Mammary epithelial cell (primary cell): ENCODE results near the gene ANTXR1.

Source experiments
- EZH2 ChIP-seq: IDR thresholded peaks from 2 replicates; pipeline ENCODE4 v1.6.1; 2012; ENCODE audit warnings: low read length, inconsistent platforms, borderline replicate concordance
- TF ChIP-seq, protein P1 (sequence below), 2 donors: IDR thresholded peaks in 1 of 2; conservative IDR thresholded peaks in 1 of 2; 2 replicates each; pipeline ENCODE4 v1.5.1; 2011 to 2012; ENCODE audit warnings: inconsistent platforms in 2 of 2, low read length in 2 of 2, mild to moderate bottlenecking in 2 of 2, control low read depth in 1 of 2, low read depth in 1 of 2; ENCODE audit not compliant: insufficient read depth in 1 of 2; ENCODE audit errors: extremely low read depth in 1 of 2

DNA sequence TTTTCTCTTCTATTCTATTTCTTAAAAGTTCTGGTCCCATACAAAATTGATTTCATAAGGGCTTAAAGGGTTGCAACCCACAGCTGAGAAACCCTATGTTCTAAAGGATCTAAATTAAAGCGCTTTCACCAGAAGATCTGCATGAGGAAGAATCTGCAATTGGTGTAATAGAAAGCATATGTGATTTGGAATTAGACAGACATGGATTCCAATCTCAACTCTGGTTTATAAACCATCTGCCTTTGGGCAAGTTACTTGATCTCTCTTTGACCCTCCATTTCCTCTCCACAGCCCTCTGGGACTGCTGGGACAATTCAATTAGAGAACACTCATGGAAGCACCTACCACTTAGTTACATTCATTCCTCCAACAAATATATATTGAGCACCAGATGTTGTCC lies 178.7 kb downstream of the ANTXR1 start:
- TF ChIP-seq, protein P1, sequence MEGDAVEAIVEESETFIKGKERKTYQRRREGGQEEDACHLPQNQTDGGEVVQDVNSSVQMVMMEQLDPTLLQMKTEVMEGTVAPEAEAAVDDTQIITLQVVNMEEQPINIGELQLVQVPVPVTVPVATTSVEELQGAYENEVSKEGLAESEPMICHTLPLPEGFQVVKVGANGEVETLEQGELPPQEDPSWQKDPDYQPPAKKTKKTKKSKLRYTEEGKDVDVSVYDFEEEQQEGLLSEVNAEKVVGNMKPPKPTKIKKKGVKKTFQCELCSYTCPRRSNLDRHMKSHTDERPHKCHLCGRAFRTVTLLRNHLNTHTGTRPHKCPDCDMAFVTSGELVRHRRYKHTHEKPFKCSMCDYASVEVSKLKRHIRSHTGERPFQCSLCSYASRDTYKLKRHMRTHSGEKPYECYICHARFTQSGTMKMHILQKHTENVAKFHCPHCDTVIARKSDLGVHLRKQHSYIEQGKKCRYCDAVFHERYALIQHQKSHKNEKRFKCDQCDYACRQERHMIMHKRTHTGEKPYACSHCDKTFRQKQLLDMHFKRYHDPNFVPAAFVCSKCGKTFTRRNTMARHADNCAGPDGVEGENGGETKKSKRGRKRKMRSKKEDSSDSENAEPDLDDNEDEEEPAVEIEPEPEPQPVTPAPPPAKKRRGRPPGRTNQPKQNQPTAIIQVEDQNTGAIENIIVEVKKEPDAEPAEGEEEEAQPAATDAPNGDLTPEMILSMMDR (conservative IDR thresholded peaks at IDR 0.05 in 1 of 2, IDR thresholded peaks at IDR 0.05 in 1 of 2; ENCODE audit: extremely low read depth in 1 of 2, insufficient read depth in 1 of 2, low read depth in 1 of 2, low read length in 2 of 2) = no peak
- TF ChIP-seq EZH2 = no peak
